HG02943 (cell line): Measurements from ENCODE around the gene NETO2.
"Not testable (repeated sequence)": the region's sequence is repeated elsewhere in the genome, so short reads cannot be mapped to it uniquely, and the experiment has no call there.

Experiments
- ATAC-seq: cut with Tn5 transposase; IDR thresholded peaks from one replicate; pipeline ENCODE4 v1.9.1; 2021; ENCODE audit warnings: mild to moderate bottlenecking, low read depth, moderate library complexity; ENCODE audit not compliant: unreplicated experiment

Gene NETO2

GRCh38 chr16:47143677-47144558, at the start of gene NETO2:
Gene NETO2, minus strand, starts transcription at chr16:47143945. Its CDS starts 333 bp downstream, at chr16:47143612.
- peak; percentile 48 for ATAC-seq

GRCh38 chr16:47182318-47182717, 38.6 kb upstream of the NETO2 start:
- no peak for ATAC-seq

GRCh38 chr16:47181066-47181465, 37.3 kb upstream of the NETO2 start:
- ATAC-seq, result not testable (repeated sequence)

GRCh38 chr16:47180073-47180472, 36.3 kb upstream of the NETO2 start:
- ATAC-seq, result no peak

GRCh38 chr16:47175152-47175551, 31.4 kb upstream of the NETO2 start:
- ATAC-seq, result no peak

- ATAC-seq, result no peak
Measured at GRCh38 chr16:47162670-47163420, 19.1 kb upstream of the NETO2 start.

GRCh38 chr16:47161464-47161863, 17.7 kb upstream of the NETO2 start:
- no peak for ATAC-seq

- ATAC-seq, result no peak
Measured at GRCh38 chr16:47160422-47160821, 16.7 kb upstream of the NETO2 start.

- no peak for ATAC-seq
Measured at GRCh38 chr16:47158992-47159391, 15.2 kb upstream of the NETO2 start.

- ATAC-seq, result no peak
Measured at GRCh38 chr16:47156680-47157215, 13.0 kb upstream of the NETO2 start.

GRCh38 chr16:47152501-47152900, 8.8 kb upstream of the NETO2 start:
- not testable (repeated sequence) for ATAC-seq

- ATAC-seq, result no peak
Measured at GRCh38 chr16:47150067-47150466, 6.3 kb upstream of the NETO2 start.

- ATAC-seq, result no peak
Measured at GRCh38 chr16:47144559-47144877, 773 bp upstream of the NETO2 start.

GRCh38 chr16:47142821-47143676, 696 bp downstream of the NETO2 start:
- ATAC-seq, result peak; percentile 61

- no peak for ATAC-seq
Measured at GRCh38 chr16:47142486-47142820, 1.3 kb downstream of the NETO2 start.

GRCh38 chr16:47141773-47142485, 1.8 kb downstream of the NETO2 start:
- ATAC-seq, result peak; percentile 56

- ATAC-seq, result no peak
Measured at GRCh38 chr16:47140686-47141085, 3.1 kb downstream of the NETO2 start.

- no peak for ATAC-seq
Measured at GRCh38 chr16:47139561-47140185, 4.1 kb downstream of the NETO2 start.

- ATAC-seq, result not testable (repeated sequence)
Measured at GRCh38 chr16:47137925-47138324, 5.8 kb downstream of the NETO2 start.
